GM12874 (cell line): ENCODE data around the gene TXNRD2.

Source experiments
- CTCF ChIP-seq: IDR thresholded peaks from 2 replicates; pipeline ENCODE4 v1.5.1; 2011; ENCODE audit warnings: low read depth, mild to moderate bottlenecking, control low read depth, low read length, moderate library complexity; ENCODE audit not compliant: insufficient read depth

The TXNRD2 gene

GRCh38 chr22:19962909-19963806, 21.5 kb upstream of the TXNRD2 start:
- no peak for TF ChIP-seq CTCF

GRCh38 chr22:19962246-19962908, 20.8 kb upstream of the TXNRD2 start:
- peak; percentile 64 for TF ChIP-seq CTCF

- TF ChIP-seq CTCF = no peak
Observed at GRCh38 chr22:19961868-19962245, 20.2 kb upstream of the TXNRD2 start.

- no peak for TF ChIP-seq CTCF
Observed at GRCh38 chr22:19961201-19961580, 19.6 kb upstream of the TXNRD2 start.

GRCh38 chr22:19960491-19961200, 19.0 kb upstream of the TXNRD2 start:
- no peak for TF ChIP-seq CTCF

GRCh38 chr22:19959587-19960490, 18.2 kb upstream of the TXNRD2 start:
- no peak for TF ChIP-seq CTCF
